ENCODE data around the gene ATXN1L.

Gene ATXN1L

DNA sequence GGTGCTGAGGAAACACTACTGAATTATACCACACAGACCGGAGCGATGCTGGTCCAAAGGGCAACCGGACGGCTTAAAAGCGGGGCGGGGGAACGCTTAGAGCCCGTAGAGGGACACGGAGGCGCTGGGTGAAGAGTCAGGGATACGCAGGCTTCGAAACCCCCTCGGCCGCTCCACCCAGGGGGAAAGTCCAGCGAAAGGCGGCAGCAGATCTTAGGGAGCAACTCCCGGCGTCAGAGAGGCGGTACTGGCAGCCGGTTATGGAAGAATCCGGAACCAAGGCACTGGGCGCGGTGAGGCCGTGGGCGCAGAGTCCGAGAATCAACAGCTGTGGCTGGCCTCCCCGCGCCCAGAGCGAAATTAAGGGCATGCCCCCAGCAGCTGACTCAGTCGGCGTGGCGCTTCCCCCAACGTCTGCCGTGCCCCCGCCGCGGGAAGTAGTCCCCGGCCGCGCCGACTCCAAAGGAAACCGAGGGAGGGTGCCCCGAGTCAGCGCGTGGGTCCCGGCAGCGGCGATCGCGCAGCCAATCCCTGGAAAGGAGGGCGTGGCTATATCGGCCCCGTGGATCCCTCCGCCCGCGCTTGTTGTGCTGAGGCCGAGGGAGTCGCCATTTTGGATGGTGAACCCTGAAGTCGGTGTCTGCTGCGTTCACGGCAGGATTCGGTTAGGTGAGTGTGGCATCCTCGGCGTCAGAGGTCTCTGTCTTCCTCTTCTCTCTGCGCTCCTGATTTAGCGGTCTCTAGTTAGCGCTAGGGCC lies 49.3 kb downstream of the ATXN1L start, which contains the start of gene IST1:
Gene IST1 (plus strand): TSS at position 611 of the 758 bp plus-strand sequence. CDS start 20,110 bp downstream, outside the sequence.
- H3K4me3 ChIP-seq (ENCODE audit: low read depth, low read length), result peak within 1 kb of the TSS; percentile 65
- TF ChIP-seq, protein P1, sequence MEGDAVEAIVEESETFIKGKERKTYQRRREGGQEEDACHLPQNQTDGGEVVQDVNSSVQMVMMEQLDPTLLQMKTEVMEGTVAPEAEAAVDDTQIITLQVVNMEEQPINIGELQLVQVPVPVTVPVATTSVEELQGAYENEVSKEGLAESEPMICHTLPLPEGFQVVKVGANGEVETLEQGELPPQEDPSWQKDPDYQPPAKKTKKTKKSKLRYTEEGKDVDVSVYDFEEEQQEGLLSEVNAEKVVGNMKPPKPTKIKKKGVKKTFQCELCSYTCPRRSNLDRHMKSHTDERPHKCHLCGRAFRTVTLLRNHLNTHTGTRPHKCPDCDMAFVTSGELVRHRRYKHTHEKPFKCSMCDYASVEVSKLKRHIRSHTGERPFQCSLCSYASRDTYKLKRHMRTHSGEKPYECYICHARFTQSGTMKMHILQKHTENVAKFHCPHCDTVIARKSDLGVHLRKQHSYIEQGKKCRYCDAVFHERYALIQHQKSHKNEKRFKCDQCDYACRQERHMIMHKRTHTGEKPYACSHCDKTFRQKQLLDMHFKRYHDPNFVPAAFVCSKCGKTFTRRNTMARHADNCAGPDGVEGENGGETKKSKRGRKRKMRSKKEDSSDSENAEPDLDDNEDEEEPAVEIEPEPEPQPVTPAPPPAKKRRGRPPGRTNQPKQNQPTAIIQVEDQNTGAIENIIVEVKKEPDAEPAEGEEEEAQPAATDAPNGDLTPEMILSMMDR (IDR thresholded peaks at IDR 0.05; ENCODE audit: borderline replicate concordance, insufficient read depth, low read depth, low read length), result no peak

DNA sequence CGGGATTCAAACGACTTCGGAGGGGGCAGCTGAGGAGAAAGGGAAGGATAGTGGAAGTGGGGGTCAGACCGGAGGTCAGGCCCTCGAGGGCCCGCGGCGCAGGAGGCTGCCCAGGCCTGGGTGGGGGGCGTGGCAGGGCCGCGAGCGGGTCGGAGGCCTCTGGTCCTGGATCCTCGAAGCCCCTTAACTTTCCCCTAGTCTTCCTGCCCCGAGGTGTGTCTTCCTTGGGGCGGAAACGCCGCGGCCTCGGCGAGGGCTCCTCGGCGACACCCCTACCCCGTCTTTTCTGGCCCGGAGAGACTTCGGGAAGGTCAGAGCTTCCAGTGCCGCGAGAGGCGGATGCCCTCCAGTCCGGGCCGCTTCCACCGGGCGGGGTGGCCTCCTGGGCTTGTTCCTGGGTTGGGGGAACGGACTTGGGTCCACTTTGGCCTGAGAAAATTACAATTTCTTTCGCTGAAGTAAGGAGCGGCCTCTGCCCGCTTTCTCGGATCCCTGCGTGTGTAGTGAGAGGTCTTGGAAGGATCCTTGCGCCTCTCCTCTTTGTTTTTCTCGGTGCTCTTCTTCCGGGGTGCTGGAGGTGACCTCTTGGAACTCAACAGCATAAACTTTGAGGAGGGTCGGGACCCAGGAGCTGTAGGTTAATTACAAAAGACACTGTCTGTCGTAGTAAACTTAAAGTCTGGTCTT lies 50.0 kb downstream of the ATXN1L start:
- peak overlapping the region; percentile 65 for H3K4me3 ChIP-seq (ENCODE audit: low read depth, low read length)
- TF ChIP-seq, protein P1 (IDR thresholded peaks at IDR 0.05; ENCODE audit: borderline replicate concordance, insufficient read depth, low read depth, low read length), result no peak

DNA sequence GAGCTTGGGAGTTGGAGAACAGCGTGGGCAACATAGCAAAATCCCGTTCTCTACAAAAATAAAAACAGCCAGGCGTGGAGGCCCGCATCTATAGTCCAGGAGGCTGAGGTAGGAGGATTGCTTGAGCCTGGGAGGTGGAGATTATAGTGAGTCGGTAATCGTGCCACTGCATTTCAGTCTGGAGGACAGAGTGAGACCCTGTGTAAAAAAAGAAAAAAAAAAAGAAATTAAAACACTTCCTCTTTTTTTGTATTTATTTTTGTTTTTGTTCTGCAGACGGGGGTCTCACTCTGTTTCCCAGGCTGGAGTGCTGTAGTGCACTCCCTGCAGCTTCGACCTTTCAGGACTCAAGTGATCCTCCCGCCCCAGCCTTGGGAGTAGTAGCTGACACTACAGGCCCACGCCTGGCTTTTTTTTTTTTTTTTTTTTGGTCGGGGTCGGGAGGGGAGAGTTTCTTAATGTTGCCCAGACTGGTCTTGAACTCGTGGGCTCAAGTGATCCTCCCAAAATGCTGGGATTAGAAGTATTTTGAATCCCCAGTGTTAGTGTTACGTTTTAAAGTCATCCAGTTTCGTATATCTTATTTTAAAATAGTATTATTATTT lies 51.1 kb downstream of the ATXN1L start:
- TF ChIP-seq, protein P1 (IDR thresholded peaks at IDR 0.05; ENCODE audit: borderline replicate concordance, insufficient read depth, low read depth, low read length), result no peak

DNA sequence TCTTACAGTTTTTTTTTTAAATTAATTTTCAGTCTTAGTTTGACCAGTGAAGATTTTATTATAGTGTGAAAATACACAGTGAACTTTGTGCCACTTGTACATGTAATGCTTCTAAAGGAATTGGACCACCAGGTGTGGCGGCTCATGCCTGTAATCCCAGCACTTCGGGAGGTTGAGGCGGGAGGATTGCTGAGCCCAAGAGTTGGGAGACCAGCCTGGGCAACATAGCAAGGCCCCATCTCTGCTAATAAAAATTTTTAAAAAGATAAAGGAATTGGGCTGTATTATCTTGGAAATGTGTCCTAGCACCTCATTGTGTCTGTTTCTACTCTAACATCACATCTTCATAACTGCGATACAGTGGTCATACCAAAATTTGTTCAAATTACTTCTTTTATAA lies 53.4 kb downstream of the ATXN1L start:
- TF ChIP-seq, protein P1 (IDR thresholded peaks at IDR 0.05; ENCODE audit: borderline replicate concordance, insufficient read depth, low read depth, low read length), result no peak
- H3K4me3 ChIP-seq (ENCODE audit: low read depth, low read length), result no peak overlapping the region

More for the DNA sequence above, 51.1 kb downstream of the ATXN1L start:
- peak overlapping the region; percentile 65 for H3K4me3 ChIP-seq (ENCODE audit: low read depth, low read length)

DNA sequence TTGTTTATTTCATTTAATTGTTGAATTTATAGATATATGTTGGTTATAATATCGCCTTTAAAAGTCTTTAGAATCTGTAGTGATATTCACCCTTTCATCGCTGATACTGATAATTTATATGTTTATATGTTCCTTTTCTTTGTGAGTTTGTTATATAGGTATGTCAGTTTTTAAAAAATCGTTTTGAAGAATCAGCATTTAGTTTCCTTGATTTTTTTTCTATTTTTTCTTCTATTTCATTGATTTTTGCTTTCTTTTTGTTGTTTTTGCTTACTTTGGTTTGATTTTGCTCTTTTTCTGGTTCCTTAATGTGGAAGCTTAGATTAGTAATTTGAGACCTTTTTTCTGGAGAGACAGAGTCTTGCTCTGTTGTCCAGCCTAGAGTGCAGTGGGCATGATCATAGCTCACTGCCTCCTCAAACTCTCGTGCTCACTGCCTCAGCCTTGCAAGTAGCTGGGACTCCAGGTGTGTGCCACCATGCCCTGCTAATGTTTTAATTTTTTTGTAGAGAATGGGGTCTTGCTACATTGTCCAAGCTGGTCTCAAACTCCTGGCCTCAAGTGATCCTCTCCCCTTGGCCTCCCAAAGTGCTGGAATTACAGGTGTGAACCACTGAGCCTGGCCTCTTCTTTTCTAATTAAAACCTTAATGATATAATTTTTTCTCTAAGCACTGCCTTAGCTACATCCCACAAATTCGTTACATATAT lies 57.0 kb downstream of the ATXN1L start:
- TF ChIP-seq, protein P1 (IDR thresholded peaks at IDR 0.05; ENCODE audit: borderline replicate concordance, insufficient read depth, low read depth, low read length), result no peak

DNA sequence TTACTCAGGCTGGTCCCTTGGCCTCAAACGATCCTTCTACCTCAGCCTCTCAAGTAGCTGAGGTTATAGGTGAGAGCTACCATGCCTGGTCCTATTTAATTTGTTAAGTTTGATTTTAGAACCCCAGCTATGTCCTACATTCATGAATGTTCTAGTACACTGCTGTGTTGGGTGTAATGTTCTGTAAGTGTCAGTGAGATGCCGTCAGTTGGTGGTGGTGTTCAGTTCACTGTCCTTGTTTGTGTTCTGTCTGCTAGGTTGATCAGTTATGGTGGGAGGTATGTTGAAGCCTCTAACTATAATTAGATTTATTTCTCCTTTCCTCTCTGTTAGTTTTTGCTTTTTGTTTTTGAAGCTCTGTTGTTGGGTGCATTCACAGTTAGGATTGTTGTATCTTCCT lies 57.8 kb downstream of the ATXN1L start:
- TF ChIP-seq, protein P1 (IDR thresholded peaks at IDR 0.05; ENCODE audit: borderline replicate concordance, insufficient read depth, low read depth, low read length), result no peak
- no peak overlapping the region for H3K4me3 ChIP-seq (ENCODE audit: low read depth, low read length)

More for the DNA sequence above, 57.0 kb downstream of the ATXN1L start:
- no peak overlapping the region for H3K4me3 ChIP-seq (ENCODE audit: low read depth, low read length)

Data from GM12875 (cell line).